Fibroblast of skin of back (primary cell): Measurements from ENCODE around the gene LRFN4.

Experiments used
- DNase-seq: peaks from one replicate; pipeline ENCODE4 v3.0.0-alpha.2; 2013

The LRFN4 gene

GRCh38 chr11:66845143-66845875 is 11.6 kb upstream of the LRFN4 start:
- DNase-seq = no peak

GRCh38 chr11:66845876-66846212 is 11.0 kb upstream of the LRFN4 start:
- no peak for DNase-seq

GRCh38 chr11:66846671-66847091 is 10.2 kb upstream of the LRFN4 start:
- DNase-seq = no peak

- no peak for DNase-seq
Measured at GRCh38 chr11:66847461-66848232, 9.2 kb upstream of the LRFN4 start.

- no peak for DNase-seq
Measured at GRCh38 chr11:66848671-66849500, 8.0 kb upstream of the LRFN4 start.

- no peak for DNase-seq
Measured at GRCh38 chr11:66849501-66850234, 7.2 kb upstream of the LRFN4 start.

GRCh38 chr11:66850235-66850587 is 6.7 kb upstream of the LRFN4 start:
- DNase-seq = no peak

GRCh38 chr11:66850588-66851238 is 6.2 kb upstream of the LRFN4 start:
- no peak for DNase-seq

GRCh38 chr11:66851239-66851596 is 5.6 kb upstream of the LRFN4 start:
- DNase-seq = no peak

GRCh38 chr11:66851698-66852465 is 5.0 kb upstream of the LRFN4 start:
- peak; percentile 21 for DNase-seq

GRCh38 chr11:66852466-66853241 is 4.2 kb upstream of the LRFN4 start:
- no peak for DNase-seq

GRCh38 chr11:66853242-66854229 is 3.3 kb upstream of the LRFN4 start:
- DNase-seq = no peak

- no peak for DNase-seq
Measured at GRCh38 chr11:66854231-66854661, 2.6 kb upstream of the LRFN4 start.

GRCh38 chr11:66854729-66855211 is 2.1 kb upstream of the LRFN4 start:
- no peak for DNase-seq

- peak; percentile 94 for DNase-seq
Measured at GRCh38 chr11:66855574-66856495, 1.0 kb upstream of the LRFN4 start.

- no peak for DNase-seq
Measured at GRCh38 chr11:66857234-66857926, 516 bp downstream of the LRFN4 start.

GRCh38 chr11:66857927-66858185 is 992 bp downstream of the LRFN4 start:
- no peak for DNase-seq
